Nephron progenitor cell (in vitro differentiated cells): ENCODE results near the gene NINL.

Source experiments
- DNase-seq: peaks from one replicate; pipeline ENCODE4 v3.0.0; 2021
- H3K27ac Mint-ChIP-seq: 2 replicates; pipeline ENCODE4 v1.8.0; 2021; ENCODE audit warnings: mild to moderate bottlenecking, moderate library complexity, mixed read lengths
- H3K27me3 Mint-ChIP-seq: 2 replicates; pipeline ENCODE4 v1.8.0; 2021; ENCODE audit warnings: mild to moderate bottlenecking, low read depth, mixed read lengths; ENCODE audit not compliant: poor library complexity
- H3K36me3 Mint-ChIP-seq: 2 replicates; pipeline ENCODE4 v1.8.0; 2021; ENCODE audit warnings: low read depth, mixed read lengths
- H3K4me1 Mint-ChIP-seq: 2 replicates; pipeline ENCODE4 v1.8.0; 2021; ENCODE audit warnings: mixed read lengths
- H3K4me3 Mint-ChIP-seq: 2 replicates; pipeline ENCODE4 v1.8.0; 2021; ENCODE audit warnings: mild to moderate bottlenecking, moderate library complexity, mixed read lengths
- H3K9me3 Mint-ChIP-seq: 2 replicates; pipeline ENCODE4 v1.8.0; 2021; ENCODE audit warnings: mild to moderate bottlenecking, moderate library complexity, mixed read lengths
- TF ChIP-seq, protein P1 (sequence below): fragments of 200-600 bp; sonication (generic); IDR thresholded peaks from 2 replicates; pipeline ENCODE4 v1.5.0; 2021; ENCODE audit warnings: antibody characterized with exemption

The NINL gene

DNA sequence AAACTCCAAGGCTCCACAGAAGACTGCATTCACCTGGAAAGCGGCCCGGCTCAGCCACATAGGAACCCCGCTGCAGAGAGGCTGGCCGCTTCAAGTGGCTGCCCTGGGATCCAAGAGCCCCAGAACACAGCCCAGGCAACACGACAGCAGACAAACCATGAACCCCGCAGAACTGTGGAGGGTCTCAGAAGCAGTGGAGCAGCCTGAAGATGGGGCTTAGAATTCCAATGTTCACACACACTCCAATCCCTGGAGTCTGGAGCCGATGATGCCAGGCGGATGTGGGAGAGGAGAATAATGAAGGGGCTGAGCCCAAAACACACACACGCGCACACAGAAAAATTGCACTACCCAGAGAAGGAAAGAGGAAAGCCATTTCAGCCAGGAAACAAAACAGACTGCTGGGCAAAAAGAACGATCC is 52.4 kb downstream of the NINL start:
- H3K36me3 Mint-ChIP-seq = peaks cover 70% of the 10 kb centered on the region
- H3K9me3 Mint-ChIP-seq = peaks cover 28% of the 10 kb centered on the region
- peak overlapping the region; percentile 88 for H3K27ac Mint-ChIP-seq
- TF ChIP-seq, protein P1, sequence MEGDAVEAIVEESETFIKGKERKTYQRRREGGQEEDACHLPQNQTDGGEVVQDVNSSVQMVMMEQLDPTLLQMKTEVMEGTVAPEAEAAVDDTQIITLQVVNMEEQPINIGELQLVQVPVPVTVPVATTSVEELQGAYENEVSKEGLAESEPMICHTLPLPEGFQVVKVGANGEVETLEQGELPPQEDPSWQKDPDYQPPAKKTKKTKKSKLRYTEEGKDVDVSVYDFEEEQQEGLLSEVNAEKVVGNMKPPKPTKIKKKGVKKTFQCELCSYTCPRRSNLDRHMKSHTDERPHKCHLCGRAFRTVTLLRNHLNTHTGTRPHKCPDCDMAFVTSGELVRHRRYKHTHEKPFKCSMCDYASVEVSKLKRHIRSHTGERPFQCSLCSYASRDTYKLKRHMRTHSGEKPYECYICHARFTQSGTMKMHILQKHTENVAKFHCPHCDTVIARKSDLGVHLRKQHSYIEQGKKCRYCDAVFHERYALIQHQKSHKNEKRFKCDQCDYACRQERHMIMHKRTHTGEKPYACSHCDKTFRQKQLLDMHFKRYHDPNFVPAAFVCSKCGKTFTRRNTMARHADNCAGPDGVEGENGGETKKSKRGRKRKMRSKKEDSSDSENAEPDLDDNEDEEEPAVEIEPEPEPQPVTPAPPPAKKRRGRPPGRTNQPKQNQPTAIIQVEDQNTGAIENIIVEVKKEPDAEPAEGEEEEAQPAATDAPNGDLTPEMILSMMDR = no peak
- no peaks in the 10 kb centered on the region for H3K27me3 Mint-ChIP-seq
- DNase-seq = no peak
- no peak overlapping the region for H3K4me3 Mint-ChIP-seq
- H3K4me1 Mint-ChIP-seq = peaks cover 24% of the 10 kb centered on the region

GRCh38 chr20:25532015-25532751 is 53.1 kb downstream of the NINL start:
- Mint-ChIP-seq H3K27ac (no peak overlapping the region), H3K4me3 (no peak overlapping the region), H3K9me3 (peaks cover 28% of the 10 kb centered on the region), H3K27me3 (no peaks in the 10 kb centered on the region), H3K4me1 (peaks cover 24% of the 10 kb centered on the region), H3K36me3 (peaks cover 64% of the 10 kb centered on the region)
- TF ChIP-seq, protein P1 = no peak
- DNase-seq = no peak

DNA sequence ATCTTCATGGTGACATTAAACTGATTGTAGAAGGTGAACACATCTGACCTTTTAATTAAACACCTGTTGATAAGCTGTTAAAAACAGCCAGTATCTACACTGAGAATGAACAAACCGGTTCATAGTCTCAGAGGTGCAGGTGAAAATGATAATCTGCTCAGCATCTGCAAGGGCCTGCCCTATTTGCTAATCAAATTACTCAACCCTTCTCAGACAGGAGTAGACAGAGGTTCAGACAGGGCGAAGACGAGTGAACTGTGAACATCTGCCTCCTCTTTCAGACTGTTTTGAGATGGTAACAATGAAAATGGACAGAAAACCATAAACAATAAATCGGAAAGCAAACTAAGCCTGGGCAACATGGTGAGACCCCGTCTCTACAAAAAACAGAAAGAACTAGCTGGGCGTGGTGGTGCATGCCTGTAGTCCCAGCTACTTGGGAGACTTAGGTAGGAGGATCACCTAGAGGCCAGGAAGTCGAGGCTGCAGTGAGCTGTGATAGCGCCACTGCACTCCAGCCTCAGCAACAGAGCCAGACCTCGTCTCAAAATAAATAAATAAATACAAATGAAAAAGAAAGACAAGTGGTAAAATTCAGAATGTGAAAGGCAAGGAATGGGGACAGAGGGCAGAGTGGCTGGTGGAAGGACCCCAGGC is 55.9 kb downstream of the NINL start:
- TF ChIP-seq, protein P1 = no peak
- Mint-ChIP-seq H3K27me3 (no peaks in the 10 kb centered on the region), H3K4me1 (peaks cover 12% of the 10 kb centered on the region), H3K27ac (peak overlapping the region; percentile 46), H3K9me3 (peaks cover 28% of the 10 kb centered on the region), H3K4me3 (no peak overlapping the region), H3K36me3 (peaks cover 73% of the 10 kb centered on the region)
- no peak for DNase-seq

GRCh38 chr20:25527949-25528348 is 57.4 kb downstream of the NINL start:
- H3K9me3 Mint-ChIP-seq = peaks cover 27% of the 10 kb centered on the region
- no peak overlapping the region for H3K4me3 Mint-ChIP-seq
- TF ChIP-seq, protein P1 = no peak
- no peaks in the 10 kb centered on the region for H3K27me3 Mint-ChIP-seq
- DNase-seq = no peak
- H3K4me1 Mint-ChIP-seq = peaks cover 1% of the 10 kb centered on the region
- H3K36me3 Mint-ChIP-seq = peaks cover 82% of the 10 kb centered on the region
- no peak overlapping the region for H3K27ac Mint-ChIP-seq

DNA sequence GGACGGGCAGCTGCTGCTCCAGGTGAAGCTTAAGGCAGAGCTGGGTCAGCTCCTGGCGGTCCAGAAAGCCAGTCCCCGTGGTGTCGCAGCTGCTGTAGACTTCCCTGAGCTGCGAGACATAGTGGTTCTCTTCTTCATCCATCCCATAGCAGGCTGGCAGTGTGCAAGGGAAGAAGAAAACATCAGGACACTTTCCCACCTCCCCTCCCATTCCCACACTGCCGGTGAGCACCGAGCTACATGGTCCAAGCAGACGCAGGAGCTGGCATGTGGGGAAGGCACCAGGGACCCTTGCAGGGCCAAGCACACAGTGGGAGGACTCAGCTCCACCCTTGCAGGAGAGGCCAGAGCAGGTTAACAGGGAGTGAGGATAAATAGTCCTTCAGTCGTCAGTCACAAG is 58.9 kb downstream of the NINL start:
- Mint-ChIP-seq H3K36me3 (peaks cover 83% of the 10 kb centered on the region), H3K27ac (peak overlapping the region; percentile 53), H3K27me3 (no peaks in the 10 kb centered on the region), H3K9me3 (peaks cover 32% of the 10 kb centered on the region), H3K4me3 (no peak overlapping the region), H3K4me1 (no peaks in the 10 kb centered on the region)
- TF ChIP-seq, protein P1 = no peak
- no peak for DNase-seq
